ENCODE measurements around the gene TMTC1. TPM values are rescaled to one million over a fixed set of nuclear protein-coding genes. Genes with fewer than 3 reads are reported as not detected.

The TMTC1 gene
- total RNA-seq, 1 donor from 2014 or later, result 24.8 TPM

- Histone ChIP-seq H3K27me3 (ENCODE audit: low read depth) (no peaks in the 10 kb centered on the region), H3K4me3 (no peak overlapping the region), H3K27ac (no peak overlapping the region), H3K4me1 (peaks cover 24% of the 10 kb centered on the region), H3K9me3 (no peaks in the 10 kb centered on the region), H3K36me3 (no peaks in the 10 kb centered on the region)
- DNase-seq (no peak), ATAC-seq (no peak)
- intact Hi-C loops (cut with DNase I), result no loop called here
- TF ChIP-seq, protein P1, sequence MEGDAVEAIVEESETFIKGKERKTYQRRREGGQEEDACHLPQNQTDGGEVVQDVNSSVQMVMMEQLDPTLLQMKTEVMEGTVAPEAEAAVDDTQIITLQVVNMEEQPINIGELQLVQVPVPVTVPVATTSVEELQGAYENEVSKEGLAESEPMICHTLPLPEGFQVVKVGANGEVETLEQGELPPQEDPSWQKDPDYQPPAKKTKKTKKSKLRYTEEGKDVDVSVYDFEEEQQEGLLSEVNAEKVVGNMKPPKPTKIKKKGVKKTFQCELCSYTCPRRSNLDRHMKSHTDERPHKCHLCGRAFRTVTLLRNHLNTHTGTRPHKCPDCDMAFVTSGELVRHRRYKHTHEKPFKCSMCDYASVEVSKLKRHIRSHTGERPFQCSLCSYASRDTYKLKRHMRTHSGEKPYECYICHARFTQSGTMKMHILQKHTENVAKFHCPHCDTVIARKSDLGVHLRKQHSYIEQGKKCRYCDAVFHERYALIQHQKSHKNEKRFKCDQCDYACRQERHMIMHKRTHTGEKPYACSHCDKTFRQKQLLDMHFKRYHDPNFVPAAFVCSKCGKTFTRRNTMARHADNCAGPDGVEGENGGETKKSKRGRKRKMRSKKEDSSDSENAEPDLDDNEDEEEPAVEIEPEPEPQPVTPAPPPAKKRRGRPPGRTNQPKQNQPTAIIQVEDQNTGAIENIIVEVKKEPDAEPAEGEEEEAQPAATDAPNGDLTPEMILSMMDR (IDR thresholded peaks at IDR 0.05), result no peak
Measured at GRCh38 chr12:29578731-29579130, 205.0 kb downstream of the TMTC1 start.

GRCh38 chr12:29578070-29578469 is 205.7 kb downstream of the TMTC1 start:
- TF ChIP-seq, protein P1 (IDR thresholded peaks at IDR 0.05), result no peak
- H3K4me3 ChIP-seq, result no peak overlapping the region
- no peak for DNase-seq
- no peaks in the 10 kb centered on the region for H3K27me3 ChIP-seq (ENCODE audit: low read depth)
- peak in 1 of 2 donors; percentile 49 for ATAC-seq
- H3K9me3 ChIP-seq, result no peaks in the 10 kb centered on the region
- no peak overlapping the region for H3K27ac ChIP-seq
- intact Hi-C loops (cut with DNase I), result no loop called here
- H3K36me3 ChIP-seq, result no peaks in the 10 kb centered on the region
- H3K4me1 ChIP-seq, result peaks cover 23% of the 10 kb centered on the region

GRCh38 chr12:29574500-29574899 is 209.2 kb downstream of the TMTC1 start:
- Histone ChIP-seq H3K9me3 (no peaks in the 10 kb centered on the region), H3K27ac (no peak overlapping the region), H3K27me3 (ENCODE audit: low read depth) (no peaks in the 10 kb centered on the region), H3K4me1 (peaks cover 13% of the 10 kb centered on the region), H3K4me3 (no peak overlapping the region), H3K36me3 (peaks cover 7% of the 10 kb centered on the region)
- peak in 1 of 2 donors; percentile 79 for ATAC-seq
- intact Hi-C loops (cut with DNase I), result no loop called here
- DNase-seq, result no peak
- TF ChIP-seq, protein P1 (IDR thresholded peaks at IDR 0.05), result no peak

- ATAC-seq (peak in 1 of 2 donors; percentile 35), DNase-seq (no peak)
- no peak overlapping the region for H3K27ac ChIP-seq
- no peaks in the 10 kb centered on the region for H3K9me3 ChIP-seq
- intact Hi-C loops (cut with DNase I), result no loop called here
- H3K4me3 ChIP-seq, result no peak overlapping the region
- peaks cover 10% of the 10 kb centered on the region for H3K4me1 ChIP-seq
- peaks cover 7% of the 10 kb centered on the region for H3K36me3 ChIP-seq
- H3K27me3 ChIP-seq (ENCODE audit: low read depth), result no peaks in the 10 kb centered on the region
- TF ChIP-seq, protein P1 (IDR thresholded peaks at IDR 0.05), result no peak
Measured at GRCh38 chr12:29572938-29573337, 210.8 kb downstream of the TMTC1 start.

GRCh38 chr12:29572464-29572863 is 211.3 kb downstream of the TMTC1 start:
- H3K4me1 ChIP-seq, result peaks cover 10% of the 10 kb centered on the region
- DNase-seq (no peak), ATAC-seq (no peak)
- no peak overlapping the region for H3K27ac ChIP-seq
- peaks cover 7% of the 10 kb centered on the region for H3K36me3 ChIP-seq
- intact Hi-C loops (cut with DNase I), result no loop called here
- no peaks in the 10 kb centered on the region for H3K27me3 ChIP-seq (ENCODE audit: low read depth)
- TF ChIP-seq, protein P1 (IDR thresholded peaks at IDR 0.05), result no peak
- no peaks in the 10 kb centered on the region for H3K9me3 ChIP-seq
- H3K4me3 ChIP-seq, result no peak overlapping the region

Data from lower lobe of right lung (tissue), 2 donors.